ENCODE data around the gene PIAS1. TPM values are rescaled to one million over a fixed set of nuclear protein-coding genes. Genes with fewer than 3 reads are reported as not detected.

Gene PIAS1
- total and polyA plus RNA-seq, 9 of the 15 experiments (the other 6 are each of a cell fraction or from before 2014, with no cell fraction given), result 18.0 to 59.1 (median 28.5) TPM

DNA sequence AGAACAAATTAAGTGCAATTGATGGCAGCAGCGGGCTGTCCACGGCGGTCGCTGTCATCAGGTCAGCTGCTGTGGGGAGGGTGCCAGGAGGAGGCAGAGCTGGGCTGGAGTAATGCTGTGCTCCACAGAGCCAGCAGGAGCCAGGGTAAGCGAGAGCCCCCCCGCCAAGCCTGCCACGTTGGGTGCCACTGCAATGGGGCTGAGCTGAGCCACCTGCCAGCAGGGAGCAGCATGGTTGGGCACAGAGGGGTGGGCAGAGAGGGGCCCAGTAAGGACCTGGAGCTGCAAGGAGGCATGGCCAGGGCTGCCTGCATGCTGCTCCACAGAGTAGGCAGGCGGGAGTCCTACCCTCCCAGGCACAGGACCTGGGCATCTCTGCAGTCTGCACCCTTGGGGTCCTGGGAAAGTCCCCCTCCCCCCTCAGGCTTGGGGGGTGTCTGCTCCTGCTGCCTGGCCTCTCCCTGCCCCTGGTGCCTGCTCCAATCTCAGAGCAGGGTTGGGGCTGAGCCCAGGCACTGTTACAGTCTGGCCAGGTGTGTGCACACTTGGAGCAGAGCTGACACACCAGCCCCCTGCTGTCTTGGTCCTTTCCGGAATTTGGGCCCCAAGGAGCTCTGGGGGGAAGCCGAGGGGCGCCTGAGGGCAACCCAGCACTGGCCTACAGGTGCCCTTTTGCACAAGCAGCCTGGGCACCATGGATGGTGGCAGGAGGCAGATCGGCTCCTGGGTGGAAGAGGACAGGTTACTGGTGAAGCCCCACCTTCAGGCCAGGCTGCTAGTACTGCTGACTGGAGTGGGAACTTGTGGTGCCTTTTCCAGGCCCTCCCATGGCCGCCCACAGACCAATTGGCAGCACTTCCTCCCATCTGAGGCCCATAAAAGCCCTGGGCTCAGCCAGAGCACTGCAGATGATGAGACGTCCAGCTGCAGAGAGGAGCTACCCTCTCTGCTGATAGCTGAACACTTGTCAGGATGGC, 8.5 kb upstream of the PIAS1 start (continued):
- no peak for TF ChIP-seq MYBL2 (IDR thresholded peaks at IDR 0.05; ENCODE audit: low read depth)
- TF ChIP-seq MYBL2 (CRISPR knock-in tag; IDR thresholded peaks at IDR 0.05; ENCODE audit: borderline replicate concordance), result no peak
- TF ChIP-seq PYGO2 (tag; IDR thresholded peaks at IDR 0.05), result no peak
- no peak for TF ChIP-seq ZNF431 (CRISPR knock-in tag; IDR thresholded peaks at IDR 0.05)
- TF ChIP-seq, protein P1, sequence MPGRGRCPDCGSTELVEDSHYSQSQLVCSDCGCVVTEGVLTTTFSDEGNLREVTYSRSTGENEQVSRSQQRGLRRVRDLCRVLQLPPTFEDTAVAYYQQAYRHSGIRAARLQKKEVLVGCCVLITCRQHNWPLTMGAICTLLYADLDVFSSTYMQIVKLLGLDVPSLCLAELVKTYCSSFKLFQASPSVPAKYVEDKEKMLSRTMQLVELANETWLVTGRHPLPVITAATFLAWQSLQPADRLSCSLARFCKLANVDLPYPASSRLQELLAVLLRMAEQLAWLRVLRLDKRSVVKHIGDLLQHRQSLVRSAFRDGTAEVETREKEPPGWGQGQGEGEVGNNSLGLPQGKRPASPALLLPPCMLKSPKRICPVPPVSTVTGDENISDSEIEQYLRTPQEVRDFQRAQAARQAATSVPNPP (IDR thresholded peaks at IDR 0.05; ENCODE audit: borderline replicate concordance, insufficient read depth, insufficient read length), result no peak
- no peak for TF ChIP-seq CCAR2 (IDR thresholded peaks at IDR 0.05; ENCODE audit: low read depth, low read length)

DNA sequence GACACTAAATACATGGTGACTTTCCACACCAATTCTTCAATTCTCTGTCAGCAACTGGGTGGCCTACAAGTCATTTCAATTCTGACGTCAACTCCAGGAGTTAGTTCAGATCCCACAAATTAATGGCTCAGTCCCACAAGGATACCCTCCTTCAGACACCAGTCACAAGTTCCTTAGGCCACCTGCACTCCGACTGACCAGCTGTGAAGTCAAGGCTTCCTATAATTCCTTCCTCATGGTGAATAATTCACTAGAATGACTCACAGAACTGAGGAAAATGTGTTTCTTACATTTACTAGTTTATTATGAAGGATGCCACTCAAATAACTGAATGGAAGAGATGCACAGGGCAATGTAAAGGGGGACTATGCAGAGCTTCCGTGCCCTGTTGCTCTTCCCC, 6.3 kb upstream of the PIAS1 start:
- BruUV-seq (replicated peaks), result no TSS peak
- WGBS (ENCODE audit: insufficient coverage, low coverage, missing lambda C conversion rate), result 38% methylated on average over 3 of the region's 3 CpGs
- no peak for ATAC-seq
- TF ChIP-seq HMG20A (CRISPR knock-in tag; conservative IDR thresholded peaks at IDR 0.05), result no peak
- TF ChIP-seq ZNF165 (CRISPR knock-in tag; IDR thresholded peaks at IDR 0.05; ENCODE audit: borderline replicate concordance), result no peak
- TF ChIP-seq, protein P2, sequence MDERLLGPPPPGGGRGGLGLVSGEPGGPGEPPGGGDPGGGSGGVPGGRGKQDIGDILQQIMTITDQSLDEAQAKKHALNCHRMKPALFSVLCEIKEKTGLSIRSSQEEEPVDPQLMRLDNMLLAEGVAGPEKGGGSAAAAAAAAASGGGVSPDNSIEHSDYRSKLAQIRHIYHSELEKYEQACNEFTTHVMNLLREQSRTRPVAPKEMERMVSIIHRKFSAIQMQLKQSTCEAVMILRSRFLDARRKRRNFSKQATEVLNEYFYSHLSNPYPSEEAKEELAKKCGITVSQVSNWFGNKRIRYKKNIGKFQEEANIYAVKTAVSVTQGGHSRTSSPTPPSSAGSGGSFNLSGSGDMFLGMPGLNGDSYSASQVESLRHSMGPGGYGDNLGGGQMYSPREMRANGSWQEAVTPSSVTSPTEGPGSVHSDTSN (CRISPR knock-in tag; IDR thresholded peaks at IDR 0.05; ENCODE audit: low read depth), result no peak
- TF ChIP-seq, protein P2 (tag; conservative IDR thresholded peaks at IDR 0.05; ENCODE audit: low read depth), result no peak
- no peak for TF ChIP-seq PHF21A (IDR thresholded peaks at IDR 0.05; ENCODE audit: borderline replicate concordance, low read depth)
- no peak for TF ChIP-seq ZKSCAN3 (CRISPR knock-in tag; IDR thresholded peaks at IDR 0.05)
- no peak for TF ChIP-seq LARP7 (IDR thresholded peaks at IDR 0.05)

More for the DNA sequence above, 6.3 kb upstream of the PIAS1 start:
- Histone ChIP-seq H3K4me2 (ENCODE audit: insufficient read depth, low read length) (no peak overlapping the region), H2AFZ (ENCODE audit: low read depth, low read length) (no peak overlapping the region), H3K27me3 (ENCODE audit: control insufficient read depth in 2 of 2, insufficient read depth in 2 of 2, low read length in 2 of 2) (no peaks in the 10 kb centered on the region), H3K36me3 (ENCODE audit: control insufficient read depth, insufficient read depth, low read length) (no peaks in the 10 kb centered on the region), H4K20me1 (replicated peaks; ENCODE audit: control insufficient read depth, insufficient read depth, low read length) (no peaks in the 10 kb centered on the region), H3K4me3 (no peak overlapping the region), H3K9me1 (ENCODE audit: control insufficient read depth, insufficient read depth, low read length) (no peaks in the 10 kb centered on the region), H3K9me3 (replicated peaks; ENCODE audit: control insufficient read depth, insufficient read depth, low read depth, low read length) (no peaks in the 10 kb centered on the region), H3K79me2 (ENCODE audit: control insufficient read depth, insufficient read depth, low read length) (no peaks in the 10 kb centered on the region), H3K9ac (ENCODE audit: insufficient read depth in 1 of 2, low read depth in 2 of 2, low read length in 2 of 2) (no peak overlapping the region), H3K27ac (ENCODE audit: extremely low read depth, low read depth, low read length) (no peak overlapping the region), H3K4me1 (replicated peaks in 1 of 2; ENCODE audit: control insufficient read depth in 2 of 2, insufficient read depth in 2 of 2, low read length in 2 of 2) (peaks cover 7 to 8% of the 10 kb centered on the region in 2 experiments; a peak in 2 of 5 replicates)
- ChIA-PET CTCF (ENCODE audit: low intra/inter-chr PET ratio) (no interaction called here), POLR2A (interaction anchor here (0.5 kb wide), 1 partner anchor 493 kb away, joined by 4 read pairs; no protein-coding TSS in a partner anchor)
- in situ Hi-C loops (cut with MboI), result no loop called here
- DNase-seq (ENCODE audit: extremely low read depth in 1 of 4, low spot score in 3 of 4) (no peak), FAIRE-seq (no peak)
- intact Hi-C loops (cut with micrococcal nuclease), result loop anchor here (2.0 kb wide), 1 partner anchor 185 kb away; no protein-coding TSS in a partner anchor

Data from K562 (cell line).